Activated CD4-positive, alpha-beta T cell treated with anti-CD3 and anti-CD28 coated beads, Interleukin-2, amount 50 U/mL, for 48 hours (primary cell): ENCODE results near the gene ARID4B.
"Not testable (repeated sequence)": the region's sequence is repeated elsewhere in the genome, so short reads cannot be mapped to it uniquely, and the experiment has no call there.

ENCODE experiments used
- DNase-seq, 2 experiments: peaks; one replicate each; pipeline ENCODE4 v3.0.0-alpha.2; 2020

ARID4B gene

DNA sequence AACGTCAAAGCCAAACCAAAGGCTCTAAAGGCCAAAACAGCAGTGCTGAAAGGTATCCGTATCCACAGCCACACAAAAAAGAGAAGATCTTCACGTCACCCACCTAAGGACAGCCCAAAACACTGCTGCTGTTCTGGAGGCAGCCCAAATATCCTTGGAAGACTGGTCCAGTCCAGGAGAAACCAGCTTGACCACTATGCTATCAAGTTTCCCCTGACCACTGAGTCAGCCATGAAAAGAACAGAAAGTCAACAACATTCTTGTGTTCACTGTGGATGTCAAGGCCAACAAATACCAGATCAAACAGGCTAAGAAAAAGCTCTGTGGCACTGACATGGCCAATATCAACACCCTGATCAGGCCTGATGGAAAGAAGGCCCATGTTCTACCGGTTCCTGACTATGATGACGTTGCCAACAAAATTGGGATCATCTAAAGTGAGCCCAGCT, 32.1 kb downstream of the ARID4B start:
- no peak for DNase-seq

DNA sequence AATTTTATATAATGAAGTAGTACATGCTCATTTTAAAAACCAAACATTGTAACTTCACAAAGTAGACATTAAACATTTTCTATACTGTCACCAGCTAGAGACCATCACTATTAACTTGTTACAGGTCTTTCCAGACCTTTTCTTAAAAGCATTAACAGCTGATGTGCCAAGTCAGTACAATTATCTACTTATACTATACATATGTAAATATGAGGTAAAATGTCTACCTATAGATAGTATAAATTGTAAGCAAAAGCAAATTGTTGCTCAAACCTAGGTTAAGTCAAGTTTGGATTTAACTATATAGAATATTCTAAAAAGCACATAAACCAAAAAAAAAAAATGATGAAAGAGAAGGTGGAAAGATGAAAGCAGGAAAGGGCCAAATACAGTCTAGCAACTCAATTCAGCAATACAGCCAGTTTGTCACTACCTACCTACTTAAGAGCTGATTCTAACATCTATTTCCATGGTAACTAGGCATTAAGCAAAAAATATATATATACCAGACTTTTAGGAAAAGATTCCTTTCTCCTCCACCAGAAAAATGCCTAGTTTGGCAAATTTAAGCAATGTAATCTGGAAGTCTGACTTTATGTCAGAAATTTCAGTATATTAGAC, 34.5 kb downstream of the ARID4B start:
- DNase-seq, result no peak

DNA sequence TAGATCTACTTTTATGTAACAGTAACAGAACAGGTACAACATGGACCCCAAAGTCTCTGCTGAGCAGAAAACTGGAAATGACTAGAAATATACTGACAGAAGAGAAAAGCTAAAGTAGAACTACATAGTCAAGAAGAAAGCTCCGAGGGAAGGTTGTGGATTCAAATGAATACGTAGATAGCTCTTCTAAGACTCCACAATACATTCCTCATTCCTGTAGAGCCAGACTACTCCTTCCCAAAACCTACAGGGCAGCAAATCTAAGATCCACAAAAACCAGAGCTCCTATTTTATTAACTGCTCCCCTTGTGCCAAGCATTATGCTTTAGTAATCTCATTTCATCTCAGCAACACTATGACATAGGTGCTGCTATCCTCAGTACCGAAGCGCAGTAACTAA, 35.2 kb downstream of the ARID4B start:
- DNase-seq, result no peak

DNA sequence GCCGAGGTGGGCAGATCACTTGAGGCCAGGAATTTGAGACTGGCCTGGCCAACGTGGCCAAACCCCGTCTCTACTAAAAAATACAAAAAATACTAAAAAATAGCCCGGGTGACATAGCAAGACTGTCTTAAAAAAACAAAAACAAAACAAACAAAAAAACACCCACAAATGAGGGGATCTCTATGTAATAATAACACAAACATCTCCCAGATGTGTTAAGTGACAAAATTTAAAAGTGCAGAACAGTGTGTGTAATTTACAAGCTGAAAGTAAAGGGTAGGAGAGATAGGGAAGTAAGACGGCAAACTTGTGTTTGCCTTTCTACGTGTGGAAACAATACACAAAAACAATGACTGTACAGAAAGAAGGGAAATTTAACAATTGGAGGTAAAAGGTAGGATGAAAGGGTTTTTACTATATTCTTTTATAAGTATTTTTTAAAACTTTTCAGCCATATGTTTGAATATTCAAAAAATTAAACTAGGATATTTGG, 36.3 kb downstream of the ARID4B start:
- DNase-seq, result no peak

DNA sequence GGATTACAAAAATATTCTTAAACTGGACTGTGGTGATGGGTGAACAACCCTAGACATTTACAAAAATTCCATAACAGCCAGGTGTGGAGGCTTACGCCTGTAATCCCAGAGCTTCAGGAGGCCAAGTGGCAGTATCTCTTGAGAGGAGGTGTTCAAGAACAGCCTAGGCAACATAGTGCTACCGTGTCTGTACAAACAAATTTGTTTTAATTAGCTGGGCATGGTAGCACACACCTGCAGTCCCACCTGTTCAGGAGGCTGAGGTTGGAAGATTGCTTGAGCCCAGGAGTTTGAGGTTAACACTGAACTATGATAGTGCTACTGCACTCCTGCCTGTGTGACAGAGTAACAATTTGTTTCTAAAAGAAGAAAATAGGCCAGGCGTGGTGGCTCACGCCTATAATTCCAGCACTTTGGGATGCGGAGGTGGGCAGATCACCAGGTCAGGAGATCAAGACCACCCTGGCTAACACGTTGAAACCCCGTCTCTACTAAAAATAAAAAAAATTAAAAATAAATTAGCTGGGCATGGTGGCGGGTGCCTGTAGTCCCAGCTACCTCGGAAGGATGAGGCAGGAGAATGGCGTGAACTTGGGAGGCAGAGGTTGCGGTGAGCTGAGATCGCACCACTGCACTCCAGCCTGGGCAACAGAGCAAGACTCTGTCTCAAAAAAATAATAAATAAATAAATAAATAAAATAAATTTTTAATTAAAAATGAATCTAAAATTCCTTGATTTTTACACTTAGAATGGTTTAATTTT, 37.1 kb downstream of the ARID4B start:
- DNase-seq, result no peak

DNA sequence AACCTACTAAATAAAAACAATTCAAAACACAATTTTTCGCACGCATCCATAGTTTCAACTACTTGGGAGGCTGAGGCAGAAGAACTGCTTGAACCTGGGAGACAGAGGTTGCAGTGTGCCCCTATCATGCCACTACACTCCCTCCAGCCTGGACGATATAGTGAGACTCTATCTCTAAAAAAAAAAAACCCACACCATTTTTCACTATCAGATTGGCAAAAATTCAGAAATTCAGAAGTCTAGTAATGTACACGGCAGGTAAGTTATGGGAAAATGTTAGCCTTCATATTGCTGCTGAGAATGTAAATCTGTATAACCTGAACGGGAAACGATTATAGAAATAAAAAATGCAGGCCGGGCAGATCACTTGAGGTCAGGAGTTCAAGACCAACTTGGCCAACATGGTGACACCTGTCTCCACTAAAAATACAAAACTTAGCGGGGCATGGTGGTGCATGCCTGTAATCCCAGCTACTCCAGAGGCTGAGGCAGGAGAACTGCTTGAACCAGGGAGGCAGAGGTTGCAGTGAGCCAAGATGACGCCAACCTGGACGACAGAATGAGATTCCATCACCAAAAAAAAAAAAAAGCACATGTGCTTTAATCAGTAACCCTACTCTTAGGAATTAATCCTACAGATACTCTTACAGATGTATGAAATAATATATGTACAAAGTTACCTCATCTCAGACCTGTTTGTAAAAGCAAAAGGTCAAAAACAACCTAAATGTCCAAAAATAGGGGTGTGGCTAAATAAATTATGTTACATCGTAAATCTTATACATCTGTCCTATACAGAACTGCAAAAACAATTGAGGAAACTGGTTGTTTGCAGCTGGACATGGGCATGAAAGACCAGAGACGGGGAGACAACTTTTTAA, 37.9 kb downstream of the ARID4B start:
- DNase-seq, result no peak

DNA sequence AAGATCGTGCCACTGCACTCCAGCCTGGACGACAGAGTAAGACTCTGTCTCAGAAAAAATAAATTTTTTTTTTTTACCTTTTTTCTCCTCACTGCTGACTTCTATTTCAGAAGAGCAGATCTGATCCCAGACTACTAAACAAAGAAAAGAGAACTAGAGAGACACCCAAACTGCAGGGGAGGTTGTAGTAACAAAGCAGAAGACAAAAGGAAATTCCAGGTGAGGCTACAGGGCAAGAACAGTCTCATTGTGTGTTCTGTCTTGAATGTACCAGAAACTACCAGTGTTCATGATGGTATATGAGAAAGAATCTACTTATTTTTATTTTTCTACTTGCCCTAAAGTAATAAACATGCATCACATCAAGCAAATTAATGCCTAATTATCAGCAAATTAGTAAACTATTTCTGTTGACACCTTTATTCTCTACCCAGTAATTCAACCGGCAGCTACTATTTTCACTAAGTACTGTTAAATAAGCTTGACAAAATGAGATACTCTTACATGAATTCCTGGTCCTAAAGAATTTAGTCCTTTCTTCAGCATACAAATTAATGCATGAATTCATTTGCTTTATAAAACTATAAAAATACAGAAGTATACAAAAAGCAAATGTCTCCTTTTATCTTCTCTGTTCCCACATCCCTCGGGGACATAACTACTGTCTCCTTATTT, 40.6 kb downstream of the ARID4B start:
- DNase-seq, result no peak

DNA sequence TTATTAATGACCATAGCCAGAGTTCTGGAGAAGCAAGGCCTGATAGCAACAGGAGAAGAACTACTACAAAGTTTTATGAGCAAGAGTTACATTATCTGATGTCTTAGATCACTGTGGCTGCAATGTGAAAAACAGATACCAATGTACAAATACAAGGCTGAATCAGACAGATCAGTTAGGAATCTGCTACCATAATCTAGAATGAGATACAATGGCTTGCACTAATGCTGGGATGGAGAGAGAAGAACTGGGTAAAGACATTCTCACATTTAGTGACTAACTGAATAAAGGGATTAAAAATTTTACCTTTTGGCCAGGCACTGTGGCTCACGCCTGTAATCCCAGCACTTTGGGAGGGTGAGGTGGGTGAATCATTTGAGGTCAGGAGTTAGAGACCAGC, 41.3 kb downstream of the ARID4B start:
- no peak for DNase-seq

DNA sequence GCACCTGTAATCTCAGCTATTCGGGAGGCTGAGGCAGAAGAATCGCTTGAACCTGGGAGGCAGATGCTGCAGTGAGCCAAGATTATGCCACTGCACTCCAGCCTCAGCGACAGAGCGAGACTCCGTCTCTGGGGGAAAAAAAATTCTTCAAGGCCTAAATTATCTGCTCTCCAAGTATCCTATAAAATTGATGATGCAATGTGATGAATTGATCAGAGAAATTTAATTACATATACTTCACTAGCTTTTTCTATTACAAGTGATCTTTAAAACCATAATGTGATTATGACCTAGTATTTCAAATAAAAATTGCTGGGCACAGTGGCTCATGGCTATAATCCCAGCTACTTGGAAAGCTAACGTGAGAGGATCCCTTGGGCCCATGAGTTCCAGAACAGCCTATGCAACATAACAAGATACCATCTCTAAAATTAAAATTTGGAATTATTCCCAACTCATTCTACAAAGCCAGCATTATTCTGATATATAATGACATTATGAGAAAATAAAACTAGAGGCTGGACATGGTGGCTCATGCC, 43.7 kb downstream of the ARID4B start:
- DNase-seq, result no peak

DNA sequence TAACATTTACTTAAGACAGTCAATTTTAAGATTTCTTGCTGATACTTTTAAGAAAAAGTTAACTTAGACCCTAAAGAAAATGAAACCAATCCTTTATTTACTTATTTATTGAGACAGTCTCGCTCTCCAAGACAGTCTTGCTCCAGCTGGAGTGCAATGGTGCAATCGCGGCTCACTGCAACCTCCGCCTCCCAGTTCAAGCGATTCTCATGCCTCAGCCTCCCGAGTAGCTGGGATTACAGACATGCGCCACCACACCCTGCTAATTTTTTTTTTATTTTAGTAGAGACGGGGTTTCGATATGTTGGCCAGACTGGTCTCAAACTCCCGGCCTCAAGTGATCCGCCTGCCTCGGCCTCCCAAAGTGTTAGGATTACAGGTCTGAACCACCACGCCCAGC, 44.3 kb downstream of the ARID4B start:
- DNase-seq, result not testable (repeated sequence)

DNA sequence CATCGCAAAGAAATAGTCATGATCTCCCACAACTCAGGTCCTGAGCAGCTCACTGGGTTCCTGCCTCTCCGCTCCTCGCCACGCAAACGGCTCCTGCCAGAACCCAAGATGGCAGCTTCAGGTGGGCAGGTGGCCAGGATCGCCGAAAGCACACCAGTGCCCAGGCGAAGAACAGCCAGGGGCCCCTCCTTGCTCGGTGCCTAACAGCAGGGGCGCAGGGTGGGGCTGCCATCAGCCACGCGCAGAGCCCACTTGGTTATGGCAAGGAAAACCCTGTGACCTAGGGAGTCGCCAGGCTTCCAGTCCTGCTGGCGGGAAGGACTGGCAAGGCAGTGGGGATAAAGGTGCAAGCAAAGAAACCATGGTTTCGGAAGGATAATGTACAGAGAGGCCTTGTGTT, 47.5 kb downstream of the ARID4B start:
- no peak for DNase-seq

DNA sequence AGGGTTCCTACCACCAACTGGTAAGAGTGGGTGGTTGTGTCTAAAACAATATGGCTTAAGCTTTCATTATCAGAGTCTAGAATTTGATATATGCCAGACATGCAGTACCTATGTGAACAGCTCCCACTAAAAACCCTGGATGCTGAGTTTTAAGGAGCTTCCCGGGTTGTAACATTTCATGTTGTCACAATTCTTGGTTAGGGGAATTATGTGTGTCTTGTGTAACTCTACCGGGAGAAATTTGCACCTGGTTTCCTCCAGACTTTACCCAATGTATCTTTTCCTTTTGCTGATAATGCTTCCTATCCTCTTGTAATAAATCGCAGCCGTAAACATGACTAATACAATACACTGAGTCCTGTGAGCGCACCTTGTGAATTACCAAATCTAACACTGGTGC, 48.3 kb downstream of the ARID4B start:
- DNase-seq, result no peak

DNA sequence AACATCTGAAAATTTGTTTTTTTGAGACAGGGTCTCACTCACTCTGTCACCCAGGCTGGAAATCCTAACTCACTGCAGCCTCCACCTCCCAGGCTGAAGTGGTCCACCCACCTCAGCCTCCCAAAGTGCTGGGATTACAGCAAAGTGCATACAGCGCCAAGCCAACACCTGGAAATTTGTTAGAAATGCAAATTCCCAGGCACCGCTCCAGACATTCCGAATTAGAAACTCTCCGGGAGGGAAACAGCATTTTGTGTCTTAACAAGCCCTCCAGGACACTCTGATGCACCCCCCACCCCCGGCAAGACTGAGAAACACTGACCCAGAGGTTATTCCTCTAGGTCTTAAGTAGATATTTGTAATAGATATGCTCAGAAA, 49.1 kb downstream of the ARID4B start:
- no peak for DNase-seq

DNA sequence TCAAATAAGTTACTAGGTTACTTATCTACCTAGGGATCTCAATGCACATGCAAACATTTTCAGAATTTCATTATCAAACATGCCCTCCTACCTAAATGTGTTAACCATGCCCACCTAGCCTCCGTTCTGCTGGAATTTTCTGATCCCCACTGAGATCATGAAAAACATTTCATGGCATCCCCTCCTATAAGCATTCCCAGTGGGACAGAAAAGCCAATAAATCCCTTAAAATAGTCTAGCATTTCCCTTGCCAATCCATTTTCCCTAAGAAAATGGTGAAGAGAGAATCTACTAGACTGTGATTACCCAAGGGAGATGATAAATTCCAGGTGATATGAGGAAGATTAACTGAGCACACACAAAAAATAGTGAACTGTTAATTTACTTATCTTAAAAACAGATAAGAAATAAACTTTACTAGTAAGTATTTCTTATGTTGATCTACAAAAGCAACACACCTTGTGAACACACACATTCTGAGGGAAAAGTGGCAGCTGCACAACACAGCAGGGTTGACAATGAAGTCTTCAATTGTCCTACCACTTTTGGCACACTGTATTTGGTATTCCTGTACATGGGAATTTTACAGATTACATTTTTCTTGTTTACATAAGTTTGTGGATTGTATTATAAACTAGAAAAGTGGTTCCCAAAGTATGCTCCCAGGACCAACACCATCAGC, 49.6 kb downstream of the ARID4B start:
- DNase-seq, result no peak

DNA sequence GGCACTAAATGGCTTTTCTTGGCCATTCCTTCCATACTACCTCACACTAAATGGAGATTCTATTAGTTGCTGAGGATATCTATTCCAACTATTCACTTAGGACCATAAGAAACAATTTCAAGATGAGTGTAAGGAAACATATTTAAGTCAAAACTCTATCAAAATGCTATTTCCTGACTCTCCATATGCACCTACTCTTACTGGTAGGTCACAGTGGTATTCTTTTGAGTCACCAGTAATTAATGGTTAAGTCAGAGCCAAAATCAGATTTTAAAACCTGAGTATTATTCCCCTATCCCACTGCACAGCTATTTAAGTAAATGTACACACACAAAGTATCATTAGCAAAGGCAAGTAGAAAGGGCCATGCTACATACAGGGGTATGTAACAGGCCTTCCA, 50.3 kb downstream of the ARID4B start:
- no peak for DNase-seq

DNA sequence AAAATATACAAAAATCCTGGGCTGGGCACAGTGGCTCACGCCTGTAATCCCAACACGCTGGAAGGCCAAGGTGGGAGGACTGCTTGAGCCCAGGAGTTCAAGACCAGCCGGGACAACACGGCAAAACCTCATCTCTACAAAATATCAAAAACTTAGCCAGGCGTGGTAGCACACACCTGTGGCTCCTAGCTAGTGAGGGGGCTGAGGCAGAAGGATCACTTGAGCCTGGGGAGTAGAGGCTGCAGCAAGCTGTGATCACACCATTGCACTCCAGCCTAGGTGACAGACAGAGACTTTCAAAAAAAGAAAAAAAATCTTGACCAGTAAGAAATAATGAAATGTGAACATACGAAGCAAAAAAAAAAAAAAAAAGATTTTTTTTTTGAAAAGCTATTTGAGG, 52.1 kb downstream of the ARID4B start:
- DNase-seq, result no peak

DNA sequence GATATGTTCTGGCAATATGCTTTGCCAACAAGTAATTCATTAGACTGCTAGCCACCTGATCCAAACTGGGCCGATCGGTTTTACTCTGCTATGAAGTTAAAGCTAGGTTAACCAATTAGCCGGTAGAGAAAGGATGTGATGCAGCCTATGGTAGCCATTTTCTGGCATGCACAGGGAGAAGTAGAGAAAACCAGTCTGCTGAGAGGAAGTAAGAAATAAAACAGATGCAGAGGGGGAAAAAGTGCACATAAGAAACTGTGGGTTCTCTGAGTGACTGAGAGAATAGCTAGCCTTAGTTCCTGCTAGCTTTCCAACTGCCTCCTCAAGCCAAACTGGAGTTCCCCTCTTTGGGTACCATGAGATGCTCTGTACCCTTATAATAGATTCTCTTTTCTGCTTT, 52.8 kb downstream of the ARID4B start:
- DNase-seq, result no peak

DNA sequence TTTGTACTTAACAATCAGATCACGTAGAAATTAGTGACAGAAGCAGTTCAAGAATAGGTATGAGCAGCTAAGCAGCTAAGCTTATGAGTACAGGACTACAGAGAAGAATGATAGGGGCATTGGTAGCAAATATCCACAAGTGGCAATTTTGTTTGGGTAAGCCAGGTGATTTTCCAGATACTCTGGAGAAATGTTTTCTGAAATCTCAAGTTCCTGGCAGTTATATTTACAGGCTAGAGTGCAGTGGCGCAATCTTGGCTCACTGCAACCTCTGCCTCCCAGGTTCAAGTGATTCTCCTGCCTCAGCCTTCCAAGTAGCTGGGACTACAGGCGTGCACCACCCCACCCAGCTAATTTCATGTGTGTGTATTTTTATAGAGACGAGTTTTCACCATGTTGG, 55.1 kb downstream of the ARID4B start:
- no peak for DNase-seq

DNA sequence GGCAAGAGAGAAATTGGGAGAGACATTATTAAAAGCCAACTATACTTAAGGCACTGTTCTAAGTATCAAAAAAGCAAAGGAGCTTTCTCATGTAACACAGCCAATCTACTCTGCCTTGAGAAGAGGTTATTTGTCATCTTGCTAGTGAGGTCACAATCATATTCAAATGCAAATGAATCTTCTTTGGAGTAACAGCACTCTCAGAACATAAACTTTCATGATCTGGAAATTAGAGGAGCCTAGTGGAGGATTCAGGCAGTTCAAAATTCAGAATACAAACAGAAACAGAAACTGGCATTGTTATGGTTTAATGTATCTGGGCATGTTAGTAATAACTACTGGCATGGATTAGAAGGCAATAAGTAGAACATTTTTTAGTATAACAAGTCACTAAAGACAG, 57.4 kb downstream of the ARID4B start:
- no peak for DNase-seq

DNA sequence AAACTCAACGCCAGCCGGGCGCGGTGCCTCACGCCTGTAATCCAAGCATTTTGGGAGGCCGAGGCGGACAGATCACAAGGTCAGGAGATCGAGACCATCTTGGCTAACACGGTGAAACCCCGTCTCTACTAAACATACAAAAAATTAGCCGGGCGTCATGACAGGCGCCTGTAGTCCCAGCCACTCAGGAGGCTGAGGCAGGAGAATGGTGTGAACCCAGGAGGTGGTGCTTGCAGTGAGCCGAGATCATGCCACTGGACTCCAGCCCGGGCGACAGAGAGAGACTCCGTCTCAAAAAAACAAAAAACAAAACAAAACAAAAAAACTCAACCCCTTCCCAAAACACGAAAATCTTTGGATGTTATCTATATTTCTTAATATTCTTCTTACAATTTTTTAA, 58.0 kb downstream of the ARID4B start:
- not testable (repeated sequence) for DNase-seq

DNA sequence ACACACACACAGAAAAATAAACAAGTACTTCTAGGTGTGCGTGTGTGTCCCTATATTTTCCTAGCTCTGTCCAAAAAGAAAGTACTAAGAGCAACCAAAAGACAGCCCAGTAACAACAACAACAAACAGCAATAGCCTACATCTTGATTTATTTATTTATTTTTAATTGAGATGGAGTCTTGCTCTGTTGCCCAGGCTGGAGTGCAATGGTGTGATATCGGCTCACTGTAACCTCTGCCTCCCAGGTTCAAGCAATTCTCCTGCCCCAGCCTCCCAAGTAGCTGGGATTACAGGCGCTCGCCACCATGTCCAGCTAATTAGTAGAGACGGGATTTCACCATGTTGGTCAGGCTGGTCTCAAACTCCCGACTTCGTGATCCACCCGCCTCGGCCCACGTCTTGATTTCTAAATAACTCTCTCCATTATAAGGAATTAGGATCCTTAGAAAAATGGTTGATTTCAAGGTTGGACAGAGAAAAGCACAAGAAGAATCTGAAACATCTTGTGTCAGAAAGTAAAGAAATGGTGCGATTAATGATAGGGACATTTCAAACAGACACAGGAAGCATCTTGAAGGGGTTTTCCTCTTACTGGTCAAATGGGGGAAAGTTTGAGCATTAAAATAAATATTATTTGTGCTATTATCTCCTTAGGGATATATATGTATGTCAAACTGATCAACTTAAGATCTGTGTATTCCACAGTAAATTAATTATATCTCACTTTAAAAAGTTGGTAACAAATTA, 59.4 kb downstream of the ARID4B start:
- no peak for DNase-seq
